GM18907 (cell line): ENCODE results near the gene MEF2C.
"Not testable (repeated sequence)": the region's sequence is repeated elsewhere in the genome, so short reads cannot be mapped to it uniquely, and the experiment has no call there.

Experiments used
- ATAC-seq: cut with Tn5 transposase; IDR thresholded peaks from one replicate; pipeline ENCODE4 v1.9.1; 2021; ENCODE audit warnings: mild to moderate bottlenecking, moderate library complexity; ENCODE audit not compliant: unreplicated experiment

Gene MEF2C

DNA sequence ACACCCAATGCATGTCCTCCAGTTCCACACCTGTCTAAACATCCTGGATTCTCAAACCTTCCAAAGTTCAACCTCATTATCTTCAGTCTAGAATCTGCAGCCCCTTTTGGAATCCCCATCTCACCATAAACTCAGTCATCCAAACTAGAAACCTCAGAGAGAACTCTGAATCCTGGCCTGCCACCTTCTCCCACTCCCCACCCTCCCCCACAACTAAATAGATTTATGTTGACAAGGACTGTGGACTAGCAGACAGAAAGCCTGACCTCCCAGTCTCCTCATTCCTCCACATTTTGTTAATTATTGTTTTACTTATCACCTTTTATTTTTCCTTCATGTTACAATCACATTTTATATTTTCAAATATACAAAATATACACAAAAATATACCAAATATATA lies 76.6 kb downstream of the MEF2C start:
- ATAC-seq = no peak

- peak; percentile 64 for ATAC-seq
Measured at GRCh38 chr5:88805151-88805784, 77.7 kb downstream of the MEF2C start.

DNA sequence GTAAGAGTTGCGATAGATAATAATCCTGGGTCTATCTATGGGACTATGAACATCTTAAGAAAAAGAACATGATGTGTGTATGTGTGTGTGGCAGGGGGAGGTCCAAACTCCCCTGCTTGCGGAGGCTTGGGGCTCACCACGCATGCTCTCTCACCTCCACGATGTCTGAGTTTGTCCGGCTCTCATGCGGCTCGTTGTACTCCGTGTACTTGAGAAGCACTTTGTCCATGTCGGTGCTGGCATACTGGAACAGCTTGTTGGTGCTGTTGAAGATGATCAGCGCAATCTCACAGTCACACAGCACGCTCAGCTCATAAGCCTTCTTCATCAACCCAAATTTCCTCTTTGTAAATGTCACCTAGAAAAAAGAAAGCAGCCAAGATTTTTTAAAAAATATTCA lies 78.5 kb downstream of the MEF2C start:
- ATAC-seq = no peak

DNA sequence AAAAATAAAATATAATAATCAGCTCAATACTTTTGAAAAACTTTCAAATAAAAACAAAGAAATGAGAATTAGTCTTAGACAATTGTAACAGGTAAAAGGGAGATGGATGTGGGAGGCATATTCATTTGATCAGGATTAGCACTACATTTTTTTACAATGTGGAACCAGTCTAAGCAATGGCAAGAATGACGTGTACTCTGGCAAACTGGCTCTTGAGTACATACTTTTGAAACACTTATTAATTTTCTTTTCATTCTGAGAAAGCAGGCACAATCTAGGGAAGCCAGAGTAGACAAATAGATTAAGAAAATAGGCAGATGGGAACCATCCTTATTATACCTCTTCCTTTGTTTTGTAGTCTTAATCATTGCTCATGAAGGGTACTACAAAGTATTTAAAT lies 79.7 kb downstream of the MEF2C start:
- no peak for ATAC-seq

- no peak for ATAC-seq
Measured at GRCh38 chr5:88799938-88800535, 82.9 kb downstream of the MEF2C start.

- ATAC-seq = not testable (repeated sequence)
Measured at GRCh38 chr5:88798933-88799332, 84.1 kb downstream of the MEF2C start.

GRCh38 chr5:88793797-88794196 lies 89.2 kb downstream of the MEF2C start:
- ATAC-seq = not testable (repeated sequence)

- peak; percentile 97 for ATAC-seq
Measured at GRCh38 chr5:88792144-88792840, 90.7 kb downstream of the MEF2C start.

GRCh38 chr5:88787856-88788255 lies 95.1 kb downstream of the MEF2C start:
- ATAC-seq = no peak

DNA sequence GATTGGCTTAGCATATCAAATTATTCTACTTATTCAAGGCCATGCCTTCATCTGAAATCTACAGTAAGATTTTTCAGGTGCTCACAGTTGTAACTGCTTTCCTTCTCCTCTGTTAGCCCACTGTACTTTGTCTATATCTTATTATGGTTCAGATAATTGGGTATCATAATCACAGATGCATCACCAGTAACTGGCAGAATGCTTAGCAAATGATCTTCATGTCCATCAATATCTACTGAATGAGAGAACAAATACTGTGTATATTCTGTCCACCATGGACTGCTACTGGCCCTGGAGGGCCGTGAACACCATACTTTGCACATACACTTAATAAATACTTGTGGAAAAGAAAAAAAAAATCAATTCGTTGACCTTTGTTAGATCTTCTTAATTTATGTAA lies 96.2 kb downstream of the MEF2C start:
- no peak for ATAC-seq

GRCh38 chr5:88785746-88786565 lies 97.0 kb downstream of the MEF2C start:
- ATAC-seq = peak; percentile 77

DNA sequence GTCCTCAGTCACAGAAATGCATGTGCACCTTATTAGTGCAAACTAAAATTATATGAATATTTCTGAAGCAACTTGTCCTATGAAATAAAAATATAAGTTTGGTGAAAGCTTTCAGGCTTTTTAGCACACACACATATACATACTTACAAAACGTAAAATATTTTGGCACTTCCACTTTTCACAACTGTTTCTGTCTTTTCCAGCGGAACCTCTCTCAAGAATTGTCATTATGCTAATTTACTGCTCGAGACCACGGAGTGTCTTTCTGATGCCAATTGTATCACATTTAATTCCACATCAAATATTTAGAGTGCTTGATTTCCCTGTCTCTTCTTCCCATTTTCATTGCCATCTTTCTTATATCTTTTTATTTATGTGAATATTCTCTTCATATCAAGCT lies 100.4 kb downstream of the MEF2C start:
- no peak for ATAC-seq

DNA sequence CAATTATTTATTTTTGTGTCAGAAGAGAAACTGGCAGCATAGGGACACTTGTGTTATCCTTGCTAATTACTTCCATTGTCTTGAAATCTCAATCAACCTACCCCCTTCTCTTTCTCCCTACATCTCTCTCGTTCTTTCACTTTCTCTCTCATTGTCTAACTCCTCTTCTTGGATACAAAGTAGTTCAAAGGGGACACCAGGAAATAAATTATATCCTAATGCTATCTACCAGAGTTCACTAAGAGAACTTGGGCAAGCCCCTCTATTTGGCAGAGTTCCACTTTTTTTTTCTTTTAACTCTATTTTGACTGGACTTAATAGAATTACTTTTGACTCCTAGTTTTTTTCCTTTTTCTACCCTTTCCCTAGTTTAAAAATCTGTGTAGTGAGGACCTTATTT lies 102.2 kb downstream of the MEF2C start:
- no peak for ATAC-seq

DNA sequence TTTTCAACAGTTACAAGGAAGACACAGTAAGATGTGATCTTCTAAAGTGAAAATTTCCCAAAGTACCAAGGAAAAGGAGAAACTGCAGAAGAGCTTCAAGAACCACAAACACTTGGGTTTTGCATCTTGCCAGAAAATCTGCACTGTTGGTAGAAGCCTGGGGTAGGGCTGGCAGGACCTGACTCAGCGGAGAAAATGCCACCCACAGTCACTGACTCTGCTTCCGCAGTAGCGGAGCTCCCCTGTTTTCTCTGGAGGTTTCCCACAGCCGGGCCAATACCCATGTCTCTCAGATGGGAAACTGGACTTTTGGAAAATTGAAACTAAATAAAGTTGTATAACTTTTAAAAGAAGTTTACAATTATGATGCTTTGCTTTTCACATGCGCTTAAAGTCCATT lies 104.2 kb downstream of the MEF2C start:
- no peak for ATAC-seq

DNA sequence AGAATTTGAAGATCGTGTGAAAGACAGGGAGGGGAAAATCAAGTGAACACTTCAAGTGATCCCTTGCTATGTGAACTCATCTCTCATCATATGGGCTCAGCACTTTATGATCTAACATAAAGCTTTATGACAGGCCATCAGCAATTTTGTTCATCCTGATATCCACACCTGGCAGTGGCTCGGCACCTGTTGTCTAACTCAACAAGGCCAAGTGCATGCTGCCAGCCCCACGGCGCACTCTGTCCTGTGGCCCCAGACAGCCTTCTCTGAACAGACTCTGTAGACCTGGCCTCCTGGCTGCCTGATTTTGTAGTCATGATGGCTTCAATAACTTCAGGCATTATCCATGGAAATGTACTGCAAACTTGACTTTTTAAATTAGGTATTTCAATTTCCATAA lies 106.3 kb downstream of the MEF2C start:
- no peak for ATAC-seq

DNA sequence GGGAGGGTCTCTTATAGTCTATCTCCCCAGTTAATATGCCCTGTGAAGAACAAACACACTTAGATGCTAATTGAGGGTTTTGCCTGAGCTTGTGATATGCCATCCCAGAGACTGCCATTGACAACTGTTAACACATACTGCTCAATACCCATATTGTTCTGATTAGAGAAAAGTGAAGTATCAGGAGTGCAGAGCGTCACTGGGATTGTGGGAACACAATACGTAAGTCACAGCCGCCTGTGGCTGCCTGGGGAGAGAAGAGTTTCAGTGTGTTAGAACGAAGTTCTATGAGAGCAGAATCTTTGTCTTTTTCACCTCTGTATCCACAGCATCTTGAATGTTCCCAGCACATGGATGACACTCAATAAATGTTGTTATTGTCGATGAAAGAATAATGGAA lies 110.2 kb downstream of the MEF2C start:
- ATAC-seq = no peak

DNA sequence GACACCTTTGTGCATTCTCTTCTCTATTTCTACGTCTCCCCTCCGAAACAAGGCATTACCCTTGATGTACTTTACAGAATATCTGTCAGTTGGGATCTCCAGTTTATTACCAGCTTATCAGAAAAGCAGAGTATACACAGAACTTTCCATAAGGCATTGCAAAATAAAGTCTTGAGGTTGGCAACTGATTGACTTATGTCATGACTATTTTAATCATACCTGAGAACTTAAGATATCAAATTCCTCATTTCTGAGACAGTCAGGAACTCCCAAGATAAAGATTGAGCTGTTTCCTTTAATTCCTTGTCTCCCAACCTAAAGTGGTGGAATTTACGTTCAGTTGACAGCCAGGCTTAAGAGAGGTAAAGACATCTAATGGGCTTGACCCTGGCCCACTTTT lies 110.9 kb downstream of the MEF2C start:
- ATAC-seq = no peak

GRCh38 chr5:88770276-88771257 lies 112.4 kb downstream of the MEF2C start:
- ATAC-seq = no peak

GRCh38 chr5:88769165-88769564 lies 113.8 kb downstream of the MEF2C start:
- no peak for ATAC-seq

DNA sequence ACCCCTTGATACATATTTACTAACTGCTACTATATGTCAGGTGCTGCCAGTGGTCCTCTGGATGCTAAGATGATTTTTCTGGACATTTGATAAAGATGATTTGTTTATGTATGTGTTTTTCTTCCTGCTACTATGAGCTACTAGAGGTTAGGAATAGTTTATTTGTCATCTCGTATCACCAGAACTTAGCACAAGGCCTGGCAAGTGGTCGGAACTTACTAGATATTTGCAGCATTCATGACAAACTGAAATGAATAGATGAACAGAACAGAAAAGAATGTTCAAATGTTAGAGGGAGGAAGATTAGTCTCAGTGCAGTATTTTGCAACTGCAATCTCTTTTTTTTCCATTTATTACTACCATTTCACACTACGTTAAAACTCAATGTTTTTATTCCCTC lies 114.6 kb downstream of the MEF2C start:
- ATAC-seq = no peak
